NCI-H526 (cell line): Measurements from ENCODE around the gene DDRGK1.
A peak's percentile ranks its signal among the peaks of the same experiment; 100 is the strongest.
"Not testable (repeated sequence)": the region's sequence is repeated elsewhere in the genome, so short reads cannot be mapped to it uniquely, and the experiment has no call there.

Experiments
- DNase-seq, 2 experiments: peaks; one replicate each; lab custom pipeline; 2025; lab: John Stamatoyannopoulos, UW

The DDRGK1 gene

GRCh38 chr20:3215359-3215917, 11.0 kb upstream of the DDRGK1 start:
- DNase-seq, result not testable (repeated sequence)

GRCh38 chr20:3213226-3213625, 8.7 kb upstream of the DDRGK1 start:
- no peak for DNase-seq

GRCh38 chr20:3210346-3210745, 5.9 kb upstream of the DDRGK1 start:
- DNase-seq, result no peak

GRCh38 chr20:3209946-3210317, 5.5 kb upstream of the DDRGK1 start:
- DNase-seq, result no peak

- DNase-seq, result peak; percentile 24 to 66
Observed at GRCh38 chr20:3209257-3209945, 4.9 kb upstream of the DDRGK1 start, which contains the start of gene ITPA. Gene ITPA, plus strand, starts transcription at chr20:3209498. Its CDS starts 54 bp downstream, at chr20:3209552.

- DNase-seq, result peak; percentile 9 to 44
Observed at GRCh38 chr20:3208786-3209256, 4.3 kb upstream of the DDRGK1 start.

- DNase-seq, result peak in 1 of 2 experiments; percentile 77
Observed at GRCh38 chr20:3203315-3204123, 963 bp downstream of the DDRGK1 start.

- no peak for DNase-seq
Observed at GRCh38 chr20:3202965-3203314, 1.5 kb downstream of the DDRGK1 start.

- DNase-seq, result no peak
Observed at GRCh38 chr20:3199976-3200755, 4.3 kb downstream of the DDRGK1 start.

GRCh38 chr20:3199206-3199605, 5.3 kb downstream of the DDRGK1 start:
- DNase-seq, result no peak

GRCh38 chr20:3195590-3196237, 8.8 kb downstream of the DDRGK1 start:
- DNase-seq, result no peak

- DNase-seq, result no peak
Observed at GRCh38 chr20:3194617-3195280, 9.7 kb downstream of the DDRGK1 start.

- no peak for DNase-seq
Observed at GRCh38 chr20:3193806-3194616, 10.5 kb downstream of the DDRGK1 start.

- no peak for DNase-seq
Observed at GRCh38 chr20:3192226-3193015, 12.1 kb downstream of the DDRGK1 start.

GRCh38 chr20:3190681-3191111, 13.8 kb downstream of the DDRGK1 start:
- DNase-seq, result no peak

- DNase-seq, result no peak
Observed at GRCh38 chr20:3189561-3190131, 14.8 kb downstream of the DDRGK1 start.

- no peak for DNase-seq
Observed at GRCh38 chr20:3188823-3189413, 15.6 kb downstream of the DDRGK1 start.

GRCh38 chr20:3187861-3188260, 16.6 kb downstream of the DDRGK1 start:
- not testable (repeated sequence) for DNase-seq
